Measurements from ENCODE around the gene TRERF1. TPM values are rescaled to one million over a fixed set of nuclear protein-coding genes. Genes with fewer than 3 reads are reported as not detected.

The TRERF1 gene
- total RNA-seq, 1 experiment from 2014 or later, result 13.9 TPM

DNA sequence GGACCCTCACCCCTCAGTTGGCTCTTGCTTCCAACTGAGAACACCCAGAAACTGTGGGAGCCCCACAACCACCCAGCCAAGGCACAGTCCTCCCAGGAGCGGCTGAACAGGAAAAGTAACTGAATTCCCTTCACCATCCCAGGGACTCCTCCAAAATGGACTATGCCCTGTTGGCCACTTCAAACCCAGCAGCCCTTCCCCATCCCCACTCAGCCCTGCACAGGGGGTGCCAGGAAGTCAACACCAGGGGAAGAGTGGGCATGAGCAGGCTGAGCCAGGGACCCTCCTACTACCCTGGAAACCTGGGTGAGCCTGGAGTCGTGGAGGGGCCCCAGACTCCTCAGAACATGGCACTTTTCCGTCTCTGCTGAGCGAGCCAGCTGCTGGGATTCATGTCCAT lies 267.3 kb downstream of the TRERF1 start:
- Histone ChIP-seq H3K79me2 (ENCODE audit: low read length) (no peaks in the 10 kb centered on the region), H4K20me1 (ENCODE audit: low read length) (no peaks in the 10 kb centered on the region), H3K27ac (ENCODE audit: low read length) (no peak overlapping the region), H3K4me1 (ENCODE audit: insufficient read depth, low read length) (peaks cover 8% of the 10 kb centered on the region), H2AFZ (ENCODE audit: low read length) (no peak overlapping the region), H3K36me3 (ENCODE audit: low read depth, low read length) (no peaks in the 10 kb centered on the region), H3K9me3 (ENCODE audit: low read length) (no peaks in the 10 kb centered on the region), H3F3A (ENCODE audit: low read length, unreplicated experiment) (no peaks in the 10 kb centered on the region), H3K9ac (ENCODE audit: low read length) (no peak overlapping the region), H3K4me3 (ENCODE audit: low read length) (no peak overlapping the region), H3K27me3 (ENCODE audit: low read length) (no peaks in the 10 kb centered on the region), H3K9me2 (replicated peaks; ENCODE audit: low read length) (no peaks in the 10 kb centered on the region), H3K4me2 (ENCODE audit: low read length) (no peak overlapping the region)
- BruUV-seq (replicated peaks), result no TSS peak
- intact Hi-C loops (cut with micrococcal nuclease), result no loop called here
- CTCF ChIA-PET, result interaction anchor here (0.5 kb wide), 1 partner anchor 10 kb away, joined by 3 read pairs; the partner anchor contains the start of gene GUCA1B
- ATAC-seq, result no peak
- POLR2A ChIA-PET (ENCODE audit: unreplicated experiment), result no interaction called here
- DNase-seq, result no peak
- TF ChIP-seq, protein P1, sequence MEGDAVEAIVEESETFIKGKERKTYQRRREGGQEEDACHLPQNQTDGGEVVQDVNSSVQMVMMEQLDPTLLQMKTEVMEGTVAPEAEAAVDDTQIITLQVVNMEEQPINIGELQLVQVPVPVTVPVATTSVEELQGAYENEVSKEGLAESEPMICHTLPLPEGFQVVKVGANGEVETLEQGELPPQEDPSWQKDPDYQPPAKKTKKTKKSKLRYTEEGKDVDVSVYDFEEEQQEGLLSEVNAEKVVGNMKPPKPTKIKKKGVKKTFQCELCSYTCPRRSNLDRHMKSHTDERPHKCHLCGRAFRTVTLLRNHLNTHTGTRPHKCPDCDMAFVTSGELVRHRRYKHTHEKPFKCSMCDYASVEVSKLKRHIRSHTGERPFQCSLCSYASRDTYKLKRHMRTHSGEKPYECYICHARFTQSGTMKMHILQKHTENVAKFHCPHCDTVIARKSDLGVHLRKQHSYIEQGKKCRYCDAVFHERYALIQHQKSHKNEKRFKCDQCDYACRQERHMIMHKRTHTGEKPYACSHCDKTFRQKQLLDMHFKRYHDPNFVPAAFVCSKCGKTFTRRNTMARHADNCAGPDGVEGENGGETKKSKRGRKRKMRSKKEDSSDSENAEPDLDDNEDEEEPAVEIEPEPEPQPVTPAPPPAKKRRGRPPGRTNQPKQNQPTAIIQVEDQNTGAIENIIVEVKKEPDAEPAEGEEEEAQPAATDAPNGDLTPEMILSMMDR (conservative IDR thresholded peaks at IDR 0.05; ENCODE audit: low read depth, low read length), result no peak
- TF ChIP-seq EZH2phosphoT487 (IDR thresholded peaks at IDR 0.05; ENCODE audit: borderline replicate concordance, low read length) (no peak), EZH2 (IDR thresholded peaks at IDR 0.05; ENCODE audit: low read length, unreplicated experiment) (no peak)

- Histone ChIP-seq H3K27me3 (ENCODE audit: low read length) (no peaks in the 10 kb centered on the region), H3K27ac (ENCODE audit: low read length) (no peak overlapping the region), H3K9me3 (ENCODE audit: low read length) (no peaks in the 10 kb centered on the region), H3K36me3 (ENCODE audit: low read depth, low read length) (no peaks in the 10 kb centered on the region), H3F3A (ENCODE audit: low read length, unreplicated experiment) (no peaks in the 10 kb centered on the region), H3K4me1 (ENCODE audit: insufficient read depth, low read length) (peaks cover 8% of the 10 kb centered on the region), H3K9ac (ENCODE audit: low read length) (no peak overlapping the region), H2AFZ (ENCODE audit: low read length) (no peak overlapping the region), H3K9me2 (replicated peaks; ENCODE audit: low read length) (no peaks in the 10 kb centered on the region), H3K4me2 (ENCODE audit: low read length) (no peak overlapping the region), H4K20me1 (ENCODE audit: low read length) (no peaks in the 10 kb centered on the region), H3K79me2 (ENCODE audit: low read length) (no peaks in the 10 kb centered on the region), H3K4me3 (ENCODE audit: low read length) (no peak overlapping the region)
- ChIA-PET CTCF (no interaction called here), POLR2A (ENCODE audit: unreplicated experiment) (no interaction called here)
- ATAC-seq (no peak), DNase-seq (no peak)
- intact Hi-C loops (cut with micrococcal nuclease), result no loop called here
- BruUV-seq (replicated peaks), result no TSS peak
- no peak for TF ChIP-seq EZH2phosphoT487 (IDR thresholded peaks at IDR 0.05; ENCODE audit: borderline replicate concordance, low read length)
- no peak for TF ChIP-seq EZH2 (IDR thresholded peaks at IDR 0.05; ENCODE audit: low read length, unreplicated experiment)
- TF ChIP-seq, protein P1 (conservative IDR thresholded peaks at IDR 0.05; ENCODE audit: low read depth, low read length), result no peak
Observed at GRCh38 chr6:42182101-42182500, 269.6 kb downstream of the TRERF1 start.

DNA sequence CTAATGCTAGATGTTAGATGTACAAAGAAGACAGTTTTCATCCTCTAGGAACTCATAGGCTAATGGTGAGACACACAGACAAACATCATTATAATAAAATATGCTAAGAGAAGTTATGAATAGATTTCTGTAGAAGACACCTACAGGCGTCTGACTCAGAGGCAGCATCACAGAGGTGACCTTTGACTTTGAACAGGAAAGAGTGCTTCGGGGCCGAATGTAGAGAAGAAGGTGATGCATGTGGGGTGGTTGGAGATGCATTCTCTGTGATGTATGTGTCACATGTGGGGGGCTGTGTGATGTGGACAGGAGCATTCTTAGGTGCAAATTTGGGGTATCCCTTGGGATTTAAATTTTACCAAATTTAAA lies 271.8 kb downstream of the TRERF1 start:
- Histone ChIP-seq H3F3A (ENCODE audit: low read length, unreplicated experiment) (no peaks in the 10 kb centered on the region), H3K9me2 (replicated peaks; ENCODE audit: low read length) (no peaks in the 10 kb centered on the region), H2AFZ (ENCODE audit: low read length) (no peak overlapping the region), H3K9ac (ENCODE audit: low read length) (no peak overlapping the region), H3K27me3 (ENCODE audit: low read length) (no peaks in the 10 kb centered on the region), H3K4me2 (ENCODE audit: low read length) (no peak overlapping the region), H3K4me1 (ENCODE audit: insufficient read depth, low read length) (peaks cover 8% of the 10 kb centered on the region), H4K20me1 (ENCODE audit: low read length) (no peaks in the 10 kb centered on the region), H3K9me3 (ENCODE audit: low read length) (no peaks in the 10 kb centered on the region), H3K36me3 (ENCODE audit: low read depth, low read length) (no peaks in the 10 kb centered on the region), H3K4me3 (ENCODE audit: low read length) (no peak overlapping the region), H3K79me2 (ENCODE audit: low read length) (no peaks in the 10 kb centered on the region), H3K27ac (ENCODE audit: low read length) (no peak overlapping the region)
- intact Hi-C loops (cut with micrococcal nuclease), result no loop called here
- ChIA-PET POLR2A (ENCODE audit: unreplicated experiment) (no interaction called here), CTCF (no interaction called here)
- TF ChIP-seq EZH2phosphoT487 (IDR thresholded peaks at IDR 0.05; ENCODE audit: borderline replicate concordance, low read length), result no peak
- TF ChIP-seq, protein P1 (conservative IDR thresholded peaks at IDR 0.05; ENCODE audit: low read depth, low read length), result no peak
- no peak for TF ChIP-seq EZH2 (IDR thresholded peaks at IDR 0.05; ENCODE audit: low read length, unreplicated experiment)
- BruUV-seq (replicated peaks), result no TSS peak
- ATAC-seq, result peak; percentile 64
- DNase-seq, result peak; percentile 58
